Measurements from ENCODE around the gene SLC1A2. TPM values are rescaled to one million over a fixed set of nuclear protein-coding genes. Genes with fewer than 3 reads are reported as not detected.

The SLC1A2 gene
- total RNA-seq, 4 donors from 2014 or later: 0.27 to 0.80 (median 0.79) TPM; not detected in 1

- H3K27ac ChIP-seq: no peak overlapping the region
- in situ Hi-C loops (cut with MboI; ENCODE audit: low pct_ligation_motif_present in 1 of 4, low pct_unique_long_range_greater_than_20kb in 1 of 4, low sequenced_read_pairs in 3 of 4) (no loop called here), intact Hi-C loops (cut with DNase I; ENCODE audit: low total_unique reads) (no loop called here)
- H3K4me3 ChIP-seq: no peak overlapping the region
- H3K27me3 ChIP-seq: peaks cover 45% of the 10 kb centered on the region
- 66 to 75% methylated on average over 4 of the region's 4 CpGs for WGBS, 2 donors (ENCODE audit: low coverage in 1 of 2)
- no peaks in the 10 kb centered on the region for H3K36me3 ChIP-seq
- no peaks in the 10 kb centered on the region for H3K4me1 ChIP-seq
- no peak for TF ChIP-seq POLR2A (IDR thresholded peaks at IDR 0.05)
- no peak for TF ChIP-seq EP300 (IDR thresholded peaks at IDR 0.05; ENCODE audit: low read depth)
- TF ChIP-seq, protein P1, sequence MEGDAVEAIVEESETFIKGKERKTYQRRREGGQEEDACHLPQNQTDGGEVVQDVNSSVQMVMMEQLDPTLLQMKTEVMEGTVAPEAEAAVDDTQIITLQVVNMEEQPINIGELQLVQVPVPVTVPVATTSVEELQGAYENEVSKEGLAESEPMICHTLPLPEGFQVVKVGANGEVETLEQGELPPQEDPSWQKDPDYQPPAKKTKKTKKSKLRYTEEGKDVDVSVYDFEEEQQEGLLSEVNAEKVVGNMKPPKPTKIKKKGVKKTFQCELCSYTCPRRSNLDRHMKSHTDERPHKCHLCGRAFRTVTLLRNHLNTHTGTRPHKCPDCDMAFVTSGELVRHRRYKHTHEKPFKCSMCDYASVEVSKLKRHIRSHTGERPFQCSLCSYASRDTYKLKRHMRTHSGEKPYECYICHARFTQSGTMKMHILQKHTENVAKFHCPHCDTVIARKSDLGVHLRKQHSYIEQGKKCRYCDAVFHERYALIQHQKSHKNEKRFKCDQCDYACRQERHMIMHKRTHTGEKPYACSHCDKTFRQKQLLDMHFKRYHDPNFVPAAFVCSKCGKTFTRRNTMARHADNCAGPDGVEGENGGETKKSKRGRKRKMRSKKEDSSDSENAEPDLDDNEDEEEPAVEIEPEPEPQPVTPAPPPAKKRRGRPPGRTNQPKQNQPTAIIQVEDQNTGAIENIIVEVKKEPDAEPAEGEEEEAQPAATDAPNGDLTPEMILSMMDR (IDR thresholded peaks at IDR 0.05): no peak
- no peak for TF ChIP-seq POLR2AphosphoS5 (IDR thresholded peaks at IDR 0.05)
- H3K9me3 ChIP-seq: no peaks in the 10 kb centered on the region
- DNase-seq: no peak
Measured at GRCh38 chr11:35425603-35426212, 6.3 kb upstream of the SLC1A2 start.

DNA sequence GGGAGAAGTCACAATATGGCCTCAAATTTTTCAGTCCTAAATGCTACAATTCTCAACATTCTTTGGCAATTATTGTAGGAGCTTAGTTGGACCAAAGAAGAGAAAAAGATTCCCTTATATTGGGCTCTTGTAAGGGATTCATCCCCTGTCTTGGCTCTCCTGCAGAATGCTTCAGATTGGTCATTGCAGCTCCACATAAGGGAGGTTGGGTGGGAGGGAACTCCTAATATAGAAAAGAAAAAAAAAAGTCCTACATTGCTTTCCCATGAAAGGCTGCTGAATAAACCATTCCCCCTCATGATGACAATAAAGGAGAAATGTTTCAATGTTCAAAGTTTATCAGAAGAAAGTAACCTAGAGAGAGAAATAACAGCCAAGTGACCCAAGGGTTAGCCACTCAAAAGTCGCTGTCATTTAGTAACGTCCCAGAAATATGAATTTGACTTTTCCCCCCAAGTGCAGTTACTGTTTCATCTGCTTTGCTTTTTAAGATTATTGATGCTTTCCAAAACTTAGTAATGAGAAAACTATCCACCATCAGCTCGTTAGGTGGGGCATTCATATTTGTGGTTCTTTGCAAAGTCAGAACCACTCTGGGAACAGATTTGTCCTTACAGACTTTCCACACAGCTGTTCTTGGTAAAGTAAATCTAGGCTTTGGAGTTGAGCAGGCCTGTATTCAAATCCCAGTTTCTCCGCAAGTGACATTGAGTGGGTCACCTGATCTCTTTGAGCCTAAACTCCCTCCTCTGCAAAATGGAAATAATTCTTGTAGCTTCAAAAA is 5.0 kb upstream of the SLC1A2 start:
- Histone ChIP-seq H3K27me3 (peaks cover 58% of the 10 kb centered on the region), H3K4me1 (peaks cover 0 to 11% (median 10%) of the 10 kb centered on the region in 4 donors), H3K9me3 (no peaks in the 10 kb centered on the region), H3K4me3 (no peak overlapping the region), H3K36me3 (no peaks in the 10 kb centered on the region), H3K27ac (no peak overlapping the region)
- 60 to 64% methylated on average over 4 of the region's 4 CpGs for WGBS, 2 donors (ENCODE audit: low coverage in 1 of 2)
- DNase-seq: no peak
- in situ Hi-C loops (cut with MboI; ENCODE audit: low pct_ligation_motif_present in 1 of 4, low pct_unique_long_range_greater_than_20kb in 1 of 4, low sequenced_read_pairs in 3 of 4): loop anchor here in 1 of 4 donors (25.0 kb wide), 1 partner anchor 837 kb away; no protein-coding TSS in a partner anchor
- intact Hi-C loops (cut with DNase I; ENCODE audit: low total_unique reads): no loop called here
- TF ChIP-seq, protein P1 (IDR thresholded peaks at IDR 0.05): no peak
- TF ChIP-seq POLR2A (IDR thresholded peaks at IDR 0.05) (no peak), POLR2AphosphoS5 (IDR thresholded peaks at IDR 0.05) (no peak), EP300 (IDR thresholded peaks at IDR 0.05; ENCODE audit: low read depth) (no peak)

- in situ Hi-C loops (cut with MboI; ENCODE audit: low pct_ligation_motif_present in 1 of 4, low pct_unique_long_range_greater_than_20kb in 1 of 4, low sequenced_read_pairs in 3 of 4): loop anchor here in 1 of 4 donors (25.0 kb wide), 1 partner anchor 833 kb away; no protein-coding TSS in a partner anchor
- H3K27me3 ChIP-seq: peaks cover 89% of the 10 kb centered on the region
- intact Hi-C loops (cut with DNase I; ENCODE audit: low total_unique reads): no loop called here
- no peak for DNase-seq
- no peak for TF ChIP-seq POLR2A (IDR thresholded peaks at IDR 0.05)
- no peak for TF ChIP-seq EP300 (IDR thresholded peaks at IDR 0.05; ENCODE audit: low read depth)
- no peak for TF ChIP-seq POLR2AphosphoS5 (IDR thresholded peaks at IDR 0.05)
- TF ChIP-seq, protein P1 (IDR thresholded peaks at IDR 0.05): no peak
- 20% methylated on average over 17 of the region's 17 CpGs; no CpG with 5 or more reads in 1 of the 2 donors for WGBS, 2 donors (ENCODE audit: low coverage in 1 of 2)
- no peaks in the 10 kb centered on the region for H3K36me3 ChIP-seq
- peak overlapping the region in 1 of 4 donors; percentile 55 for H3K4me3 ChIP-seq
- peaks cover 6 to 22% (median 21%) of the 10 kb centered on the region in 4 donors for H3K4me1 ChIP-seq
- no peaks in the 10 kb centered on the region for H3K9me3 ChIP-seq
- H3K27ac ChIP-seq: no peak overlapping the region
Measured at GRCh38 chr11:35420371-35420770, 1.0 kb upstream of the SLC1A2 start.

DNA sequence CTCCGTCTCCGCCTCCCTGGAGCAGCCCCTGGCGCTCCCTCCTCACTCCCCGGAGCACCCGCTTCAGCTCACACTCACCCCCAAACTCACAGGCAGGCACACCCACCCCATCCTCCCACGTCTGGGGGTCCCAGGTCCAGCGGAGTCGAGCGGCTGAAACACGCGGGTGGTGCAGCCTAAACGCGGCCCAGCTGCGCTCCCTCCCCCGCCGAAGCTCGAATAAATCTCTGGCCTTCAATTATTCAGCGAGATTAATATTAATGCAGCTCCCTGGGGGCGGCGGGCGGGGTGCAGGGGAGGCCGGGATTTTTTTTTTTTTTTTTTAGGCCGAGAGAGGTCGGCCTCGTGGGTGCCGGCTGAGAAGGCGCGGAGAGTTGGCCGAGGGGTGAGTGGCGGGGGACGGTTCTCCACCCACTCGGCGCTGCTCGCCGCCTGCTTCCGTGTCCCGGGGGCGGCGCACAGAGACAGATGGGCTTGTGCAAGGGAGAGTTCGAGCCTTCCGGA is 524 bp upstream of the SLC1A2 start:
- intact Hi-C loops (cut with DNase I; ENCODE audit: low total_unique reads) (loop anchor here (10.0 kb wide), 1 partner anchor 425 kb away; no protein-coding TSS in a partner anchor), in situ Hi-C loops (cut with MboI; ENCODE audit: low pct_ligation_motif_present in 1 of 4, low pct_unique_long_range_greater_than_20kb in 1 of 4, low sequenced_read_pairs in 3 of 4) (loop anchor here in 2 of 4 donors (10.0 to 25.0 kb wide), 2 partner anchors 65 to 833 kb away; no protein-coding TSS in a partner anchor)
- peak overlapping the region in 3 of 4 donors; percentile 17 to 55 (median 37) for H3K4me3 ChIP-seq
- peaks cover 94% of the 10 kb centered on the region for H3K27me3 ChIP-seq
- DNase-seq: no peak
- H3K9me3 ChIP-seq: no peaks in the 10 kb centered on the region
- TF ChIP-seq POLR2AphosphoS5 (IDR thresholded peaks at IDR 0.05) (no peak), POLR2A (IDR thresholded peaks at IDR 0.05) (no peak), EP300 (IDR thresholded peaks at IDR 0.05; ENCODE audit: low read depth) (no peak)
- TF ChIP-seq, protein P1 (IDR thresholded peaks at IDR 0.05): no peak
- 2% methylated on average over 11 to 35 of the region's 41 CpGs for WGBS, 2 donors (ENCODE audit: low coverage in 1 of 2)
- no peaks in the 10 kb centered on the region for H3K36me3 ChIP-seq
- no peak overlapping the region for H3K27ac ChIP-seq
- H3K4me1 ChIP-seq: peaks cover 6 to 22% (median 21%) of the 10 kb centered on the region in 4 donors
